Measurements from ENCODE around the gene CDH23.

DNA sequence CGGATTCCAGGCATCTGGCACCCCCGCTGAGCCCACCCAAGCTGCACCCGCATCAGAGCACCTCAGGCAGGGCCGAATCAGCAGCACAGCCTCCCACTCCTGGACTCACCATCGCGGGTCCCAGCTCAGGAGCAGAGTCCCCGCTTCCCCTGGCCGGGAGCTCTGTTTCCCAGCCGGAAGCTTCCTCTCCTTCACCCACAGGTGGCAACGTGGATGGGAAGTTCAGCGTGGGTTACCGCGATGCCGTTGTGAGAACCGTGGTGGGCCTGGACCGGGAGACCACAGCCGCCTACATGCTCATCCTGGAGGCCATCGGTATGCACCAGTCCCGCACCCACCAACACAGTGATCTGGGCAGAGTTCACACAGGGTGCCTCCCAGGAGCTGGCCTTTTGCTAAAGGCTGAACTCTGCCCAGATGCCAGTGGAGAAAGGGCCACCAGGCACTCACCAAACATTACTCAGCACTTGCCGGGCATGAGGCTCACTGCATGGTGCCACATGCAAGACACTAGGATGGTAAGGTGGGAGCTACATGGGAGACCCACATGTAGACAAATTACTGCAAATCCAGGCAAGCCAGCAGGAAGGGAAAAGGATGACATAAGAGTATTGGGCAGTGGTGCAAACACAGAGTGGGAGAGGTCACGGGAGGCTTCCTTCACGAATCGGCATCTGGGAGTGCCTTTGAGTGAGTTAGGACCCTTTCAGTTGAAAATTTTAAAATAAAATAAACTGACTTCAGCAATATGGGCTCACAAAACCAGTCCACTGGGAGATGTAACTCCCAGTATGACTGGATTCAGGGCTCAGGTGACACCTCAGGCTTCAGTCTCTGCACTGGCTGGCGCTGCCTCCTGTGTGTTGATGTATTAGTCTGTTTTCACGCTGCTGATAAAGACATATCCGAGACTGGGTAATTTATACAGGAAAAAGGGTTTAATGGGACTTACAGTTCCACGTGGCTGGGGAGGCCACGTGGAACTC lies 312.5 kb downstream of the CDH23 start:
- TF ChIP-seq, protein P1, sequence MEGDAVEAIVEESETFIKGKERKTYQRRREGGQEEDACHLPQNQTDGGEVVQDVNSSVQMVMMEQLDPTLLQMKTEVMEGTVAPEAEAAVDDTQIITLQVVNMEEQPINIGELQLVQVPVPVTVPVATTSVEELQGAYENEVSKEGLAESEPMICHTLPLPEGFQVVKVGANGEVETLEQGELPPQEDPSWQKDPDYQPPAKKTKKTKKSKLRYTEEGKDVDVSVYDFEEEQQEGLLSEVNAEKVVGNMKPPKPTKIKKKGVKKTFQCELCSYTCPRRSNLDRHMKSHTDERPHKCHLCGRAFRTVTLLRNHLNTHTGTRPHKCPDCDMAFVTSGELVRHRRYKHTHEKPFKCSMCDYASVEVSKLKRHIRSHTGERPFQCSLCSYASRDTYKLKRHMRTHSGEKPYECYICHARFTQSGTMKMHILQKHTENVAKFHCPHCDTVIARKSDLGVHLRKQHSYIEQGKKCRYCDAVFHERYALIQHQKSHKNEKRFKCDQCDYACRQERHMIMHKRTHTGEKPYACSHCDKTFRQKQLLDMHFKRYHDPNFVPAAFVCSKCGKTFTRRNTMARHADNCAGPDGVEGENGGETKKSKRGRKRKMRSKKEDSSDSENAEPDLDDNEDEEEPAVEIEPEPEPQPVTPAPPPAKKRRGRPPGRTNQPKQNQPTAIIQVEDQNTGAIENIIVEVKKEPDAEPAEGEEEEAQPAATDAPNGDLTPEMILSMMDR (IDR thresholded peaks at IDR 0.05), result no peak
- TF ChIP-seq POLR2A (IDR thresholded peaks at IDR 0.05), result no peak
- TF ChIP-seq POLR2AphosphoS5 (IDR thresholded peaks at IDR 0.05), result no peak

Data from upper lobe of left lung (tissue), 4 donors.